Transverse colon (tissue), 4 donors: ENCODE data around the gene QSOX2. TPM values are rescaled to one million over a fixed set of nuclear protein-coding genes. Genes with fewer than 3 reads are reported as not detected.

ENCODE experiments used
- DNase-seq: peaks from one replicate; pipeline ENCODE4 v3.0.0-alpha.2; 2019
- H3K27ac ChIP-seq, 4 donors: fragments of 200-600 bp; sonication (generic); 2 replicates each; pipeline ENCODE4 v1.5.1; 2016 to 2018; ENCODE audit warnings: inconsistent platforms in 4 of 4
- H3K27me3 ChIP-seq: fragments of 200-600 bp; sonication (generic); 2 replicates; pipeline ENCODE4 v1.5.1; 2017; ENCODE audit warnings: inconsistent platforms
- H3K36me3 ChIP-seq, 4 donors: fragments of 200-600 bp; sonication (generic); 2 replicates each; pipeline ENCODE4 v1.5.1; 2017 to 2019; ENCODE audit warnings: inconsistent platforms in 4 of 4
- H3K4me1 ChIP-seq, 4 donors: fragments of 200-600 bp; sonication (generic); 2 replicates each; pipeline ENCODE4 v1.5.1; 2017 to 2020; ENCODE audit warnings: inconsistent platforms in 4 of 4
- H3K4me3 ChIP-seq, 4 donors: fragments of 200-600 bp; sonication (generic); 1 replicate in 1 of 4; 2 replicates in 3 of 4; pipeline versions ENCODE4 v1.5.1 to v1.6.1; 2017 to 2019; ENCODE audit warnings: inconsistent platforms in 4 of 4
- H3K9me3 ChIP-seq, 2 donors: fragments of 200-600 bp; sonication (generic); 2 replicates each; pipeline ENCODE4 v1.5.1; 2017 to 2019; ENCODE audit warnings: inconsistent platforms in 2 of 2
- EP300 ChIP-seq: sonication (generic); formaldehyde crosslinking; IDR thresholded peaks from one replicate; pipeline ENCODE4 v1.6.1; 2017; ENCODE audit warnings: antibody characterized with exemption, low read depth
- POLR2A ChIP-seq: fragments of 450-650 bp; IDR thresholded peaks from one replicate; pipeline ENCODE4 v1.6.1; 2016; ENCODE audit warnings: antibody characterized with exemption, mild to moderate bottlenecking, moderate library complexity
- POLR2AphosphoS5 ChIP-seq, 3 donors: sonication (generic); formaldehyde crosslinking; IDR thresholded peaks; one replicate each; pipeline ENCODE4 v1.6.1; 2016; ENCODE audit warnings: antibody characterized with exemption in 3 of 3
- WGBS, 2 donors: methylation state at CpG; one replicate each; pipeline ENCODE4 v1.1.5; 2018; ENCODE audit warnings: low coverage in 1 of 2; 5-methylcytosine and 5-hydroxymethylcytosine counted together
- in situ Hi-C, 4 donors: fragments of 200-750 bp; cut with MboI; loops; one replicate each; pipeline versions ENCODE4 v1.15.0 to v1.15.1; 2017; ENCODE audit warnings: low sequenced_read_pairs in 3 of 4, low pct_ligation_motif_present in 1 of 4, low pct_unique_long_range_greater_than_20kb in 1 of 4
- intact Hi-C: fragments of 100-400 bp; cut with DNase I; formaldehyde crosslinking; loops from one replicate; pipeline ENCODE4 v1.15.1; 2023; ENCODE audit warnings: low total_unique reads
- total RNA-seq, 4 donors: library from RNA; depleted of rRNA; stranded (reverse); fragments of >200 nt; gene quantifications; one replicate each; pipeline ENCODE4 v1.1.0, GENCODE V29; 2016
- TF ChIP-seq, protein P1 (sequence below), 5 experiments: fragments of 200-600 bp in 3 of 5; fragments of 450-650 bp in 2 of 5; sonication (generic) in 3 of 5; IDR thresholded peaks; 1 replicate in 2 of 5; 2 replicates in 3 of 5; pipeline ENCODE4 v1.5.1; 2016 to 2017; ENCODE audit warnings: antibody characterized with exemption in 5 of 5, inconsistent platforms in 3 of 5, mild to moderate bottlenecking in 2 of 5, moderate library complexity in 1 of 5

The QSOX2 gene
- total RNA-seq, 4 donors from 2014 or later, result 3.7 to 18.1 (median 4.8) TPM

DNA sequence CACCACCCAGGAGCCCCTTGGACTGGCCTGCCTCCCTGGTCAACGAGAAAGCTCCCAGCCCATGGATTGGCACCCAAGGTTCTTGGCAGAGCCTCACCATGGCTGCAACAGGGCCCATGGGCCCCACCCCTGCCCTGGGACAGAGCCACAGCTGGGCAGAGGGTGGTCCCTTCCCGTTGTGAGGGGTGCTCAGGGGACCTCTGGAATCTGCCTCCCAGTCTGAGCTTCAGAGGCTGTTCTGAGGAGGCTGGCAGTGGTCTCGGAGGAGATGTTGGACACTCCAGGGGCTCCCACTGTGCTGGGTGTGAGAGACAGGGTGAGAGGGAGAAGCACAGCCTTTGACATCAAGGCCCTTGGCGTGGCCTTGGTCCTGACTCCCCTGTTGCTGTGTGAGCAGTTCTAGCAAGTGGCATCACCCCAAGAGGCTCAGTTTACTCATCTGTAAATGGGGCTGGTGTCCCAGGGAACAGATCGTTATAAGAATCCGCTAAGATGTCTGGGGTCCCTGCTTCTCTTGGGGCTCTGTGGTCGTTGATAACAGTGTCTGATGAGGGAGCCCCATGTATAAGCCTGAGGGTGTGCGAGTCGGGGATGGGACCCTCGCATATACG is 73.7 kb downstream of the QSOX2 start:
- no peak for DNase-seq
- H3K27ac ChIP-seq, result no peak overlapping the region
- 71% methylated on average over 11 of the region's 11 CpGs; no CpG with 5 or more reads in 1 of the 2 donors for WGBS, 2 donors
- H3K27me3 ChIP-seq, result peaks cover 44% of the 10 kb centered on the region
- in situ Hi-C loops, result loop anchor here in 1 of 4 donors (10.0 kb wide), 1 partner anchor 113 kb away; no protein-coding TSS in a partner anchor
- H3K4me3 ChIP-seq, result no peak overlapping the region
- H3K9me3 ChIP-seq, result no peaks in the 10 kb centered on the region
- no peak for TF ChIP-seq POLR2AphosphoS5 (IDR thresholded peaks at IDR 0.05)
- TF ChIP-seq, protein P1, sequence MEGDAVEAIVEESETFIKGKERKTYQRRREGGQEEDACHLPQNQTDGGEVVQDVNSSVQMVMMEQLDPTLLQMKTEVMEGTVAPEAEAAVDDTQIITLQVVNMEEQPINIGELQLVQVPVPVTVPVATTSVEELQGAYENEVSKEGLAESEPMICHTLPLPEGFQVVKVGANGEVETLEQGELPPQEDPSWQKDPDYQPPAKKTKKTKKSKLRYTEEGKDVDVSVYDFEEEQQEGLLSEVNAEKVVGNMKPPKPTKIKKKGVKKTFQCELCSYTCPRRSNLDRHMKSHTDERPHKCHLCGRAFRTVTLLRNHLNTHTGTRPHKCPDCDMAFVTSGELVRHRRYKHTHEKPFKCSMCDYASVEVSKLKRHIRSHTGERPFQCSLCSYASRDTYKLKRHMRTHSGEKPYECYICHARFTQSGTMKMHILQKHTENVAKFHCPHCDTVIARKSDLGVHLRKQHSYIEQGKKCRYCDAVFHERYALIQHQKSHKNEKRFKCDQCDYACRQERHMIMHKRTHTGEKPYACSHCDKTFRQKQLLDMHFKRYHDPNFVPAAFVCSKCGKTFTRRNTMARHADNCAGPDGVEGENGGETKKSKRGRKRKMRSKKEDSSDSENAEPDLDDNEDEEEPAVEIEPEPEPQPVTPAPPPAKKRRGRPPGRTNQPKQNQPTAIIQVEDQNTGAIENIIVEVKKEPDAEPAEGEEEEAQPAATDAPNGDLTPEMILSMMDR (IDR thresholded peaks at IDR 0.05), result no peak
- no peaks in the 10 kb centered on the region for H3K4me1 ChIP-seq
- H3K36me3 ChIP-seq, result no peaks in the 10 kb centered on the region
- intact Hi-C loops, result no loop called here

DNA sequence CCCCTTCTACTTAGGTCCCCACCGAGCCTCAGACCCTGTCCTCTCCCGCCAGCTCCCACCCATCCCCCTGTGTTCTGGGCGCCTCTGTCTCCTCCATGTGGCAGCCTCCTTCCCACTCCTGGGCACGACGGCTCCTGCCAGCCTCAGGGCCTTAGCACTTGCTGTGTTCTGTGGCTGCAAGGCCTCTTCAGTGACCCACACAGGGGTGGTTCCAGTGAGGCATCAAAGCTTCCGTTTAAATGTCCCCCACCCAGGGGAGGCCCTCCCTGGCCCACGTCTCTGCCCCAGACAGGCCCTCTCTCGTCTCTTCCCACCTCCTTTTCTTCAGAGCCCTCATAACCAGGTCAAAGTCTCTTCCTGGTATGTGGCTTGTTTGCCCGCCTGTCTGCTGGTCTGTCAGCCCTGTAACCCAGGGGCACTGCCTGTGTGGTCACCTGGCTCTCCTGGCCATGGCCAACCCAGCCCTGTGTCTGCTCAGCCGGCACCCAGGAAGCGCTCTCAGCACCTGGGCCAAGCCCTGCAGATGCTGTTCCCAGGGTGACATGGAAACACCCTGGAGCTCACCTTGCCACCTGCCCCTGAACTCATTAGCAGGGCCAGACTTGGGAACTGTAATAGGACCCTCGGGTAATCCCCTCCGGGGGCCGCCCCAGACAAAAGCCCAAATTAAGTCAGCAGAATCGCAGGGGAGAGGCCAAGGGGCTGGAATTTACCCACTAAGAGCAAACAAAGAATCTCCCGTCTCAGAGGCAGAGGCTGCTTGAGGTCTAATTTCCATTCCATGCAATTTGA is 74.4 kb downstream of the QSOX2 start:
- no peak overlapping the region for H3K4me3 ChIP-seq
- intact Hi-C loops (no loop called here), in situ Hi-C loops (loop anchor here in 1 of 4 donors (10.0 kb wide), 1 partner anchor 114 kb away; no protein-coding TSS in a partner anchor)
- WGBS, 2 donors, result 26 to 33% methylated on average over 4 to 16 of the region's 16 CpGs
- no peak overlapping the region for H3K27ac ChIP-seq
- no peaks in the 10 kb centered on the region for H3K36me3 ChIP-seq
- no peak for DNase-seq
- H3K27me3 ChIP-seq, result peaks cover 44% of the 10 kb centered on the region
- no peaks in the 10 kb centered on the region for H3K4me1 ChIP-seq
- no peak for TF ChIP-seq POLR2AphosphoS5 (IDR thresholded peaks at IDR 0.05)
- TF ChIP-seq, protein P1 (IDR thresholded peaks at IDR 0.05), result no peak
- no peak for TF ChIP-seq POLR2A
- TF ChIP-seq EP300, result no peak
- no peaks in the 10 kb centered on the region for H3K9me3 ChIP-seq

DNA sequence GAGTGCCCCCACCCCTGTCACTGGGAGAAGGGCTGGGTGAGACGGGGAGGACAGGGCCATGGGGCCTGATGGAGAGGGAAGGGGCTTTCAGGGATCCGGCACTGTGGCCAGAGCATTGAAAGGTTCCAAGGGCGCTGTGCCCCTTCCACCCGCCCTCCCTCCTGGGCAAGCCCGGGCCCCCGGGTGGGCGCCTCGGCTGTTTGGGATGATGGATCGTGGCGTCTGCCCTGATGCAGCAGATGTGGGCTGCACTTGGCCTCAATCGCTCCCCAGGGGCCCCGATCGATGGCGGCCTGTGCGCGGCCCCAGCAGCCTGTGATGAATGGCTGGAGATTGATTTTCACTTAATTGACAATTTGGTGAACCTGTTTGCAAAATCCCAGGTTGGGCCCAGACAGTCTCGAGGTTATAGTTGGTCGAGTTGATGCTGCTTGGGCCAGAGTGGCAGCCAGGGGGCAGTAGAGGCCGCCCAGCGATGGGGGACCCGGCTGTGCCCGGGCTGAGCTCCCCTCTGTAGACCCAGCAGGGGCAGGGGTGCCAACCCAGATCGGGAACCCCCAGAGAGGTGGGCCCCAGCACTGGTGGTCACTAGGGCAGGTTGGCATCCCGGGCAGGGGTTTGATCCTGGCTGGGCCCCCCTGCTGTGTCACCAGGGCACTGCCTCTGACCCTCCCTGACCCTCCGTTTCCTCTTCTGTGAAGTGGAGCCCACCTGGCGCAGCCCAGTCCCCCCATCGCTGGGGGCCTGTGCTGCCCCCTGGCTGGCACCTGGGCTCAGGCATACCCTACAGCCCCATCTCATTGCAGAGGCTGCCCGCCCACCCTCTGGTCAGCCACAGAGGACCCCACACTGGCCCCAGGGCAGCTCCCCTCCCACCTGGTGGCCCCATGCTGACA is 75.4 kb downstream of the QSOX2 start:
- Histone ChIP-seq H3K27ac (no peak overlapping the region), H3K9me3 (no peaks in the 10 kb centered on the region), H3K4me3 (no peak overlapping the region), H3K36me3 (no peaks in the 10 kb centered on the region), H3K27me3 (peaks cover 44% of the 10 kb centered on the region), H3K4me1 (no peaks in the 10 kb centered on the region)
- in situ Hi-C loops (loop anchor here in 1 of 4 donors (10.0 kb wide), 1 partner anchor 115 kb away; no protein-coding TSS in a partner anchor), intact Hi-C loops (no loop called here)
- peak; percentile 47 for DNase-seq
- WGBS, 2 donors, result 50% methylated on average over 22 of the region's 28 CpGs; no CpG with 5 or more reads in 1 of the 2 donors
- no peak for TF ChIP-seq POLR2A
- TF ChIP-seq, protein P1 (IDR thresholded peaks at IDR 0.05), result peak; percentile 44 to 57 (median 50)
- no peak for TF ChIP-seq EP300
- TF ChIP-seq POLR2AphosphoS5 (IDR thresholded peaks at IDR 0.05), result no peak
